Activated naive CD4-positive, alpha-beta T cell treated with anti-CD3 and anti-CD28 coated beads, Interleukin-2, amount 50 U/mL, for 72 hours (primary cell): ENCODE measurements around the gene AP1S1. TPM values are rescaled to one million over a fixed set of nuclear protein-coding genes. Genes with fewer than 3 reads are reported as not detected.
"Not testable (repeated sequence)": the region's sequence is repeated elsewhere in the genome, so short reads cannot be mapped to it uniquely, and the experiment has no call there.

ENCODE experiments used
- ATAC-seq, 2 donors: fragments of 150-1000 bp; cut with Tn5 transposase; 2 replicates each; pipeline ENCODE4 v1.10.0; 2021; ENCODE audit warnings: mild to moderate bottlenecking in 2 of 2, moderate library complexity in 2 of 2
- DNase-seq, 2 donors: peaks; one replicate each; pipeline ENCODE4 v3.0.0; 2021 to 2022; ENCODE audit warnings: low spot score in 2 of 2
- H3K27ac Mint-ChIP-seq, 2 donors: one replicate each; pipeline ENCODE4 v1.8.0; 2022; ENCODE audit warnings: mild to moderate bottlenecking in 2 of 2, mixed read lengths in 2 of 2
- H3K36me3 Mint-ChIP-seq, 2 donors: one replicate each; pipeline ENCODE4 v1.8.0; 2022; ENCODE audit warnings: mixed read lengths in 2 of 2
- H3K9me3 Mint-ChIP-seq, 2 donors: one replicate each; pipeline ENCODE4 v1.8.0; 2022; ENCODE audit warnings: mixed read lengths in 2 of 2
- total RNA-seq, 2 donors: library from RNA; stranded (reverse); gene quantifications; one replicate each; pipeline ENCODE4 v1.2.3, GENCODE V29; 2022

The AP1S1 gene
- total RNA-seq, 2 donors from 2014 or later, result 26.3 to 48.2 TPM

- no peaks in the 10 kb centered on the region for H3K36me3 Mint-ChIP-seq
- ATAC-seq (no peak), DNase-seq (no peak)
- no peaks in the 10 kb centered on the region for H3K9me3 Mint-ChIP-seq
- peak overlapping the region; percentile 75 to 87 for H3K27ac Mint-ChIP-seq
Measured at GRCh38 chr7:101121991-101122932, 32.0 kb upstream of the AP1S1 start.

- Mint-ChIP-seq H3K9me3 (no peaks in the 10 kb centered on the region), H3K36me3 (no peaks in the 10 kb centered on the region), H3K27ac (peak overlapping the region in 1 of 2 donors; percentile 75)
- ATAC-seq, result no peak
- DNase-seq, result no peak
Measured at GRCh38 chr7:101122933-101123702, 31.2 kb upstream of the AP1S1 start.

- ATAC-seq, result no peak
Measured at GRCh38 chr7:101123703-101124068, 30.6 kb upstream of the AP1S1 start.

GRCh38 chr7:101124376-101125056 lies 29.8 kb upstream of the AP1S1 start:
- peak overlapping the region; percentile 54 to 55 for H3K27ac Mint-ChIP-seq

More at GRCh38 chr7:101123703-101124068, 30.6 kb upstream of the AP1S1 start:
- Mint-ChIP-seq H3K27ac (peak overlapping the region in 1 of 2 donors; percentile 75), H3K36me3 (no peaks in the 10 kb centered on the region), H3K9me3 (no peaks in the 10 kb centered on the region)
- DNase-seq, result no peak

GRCh38 chr7:101125989-101126650 lies 28.2 kb upstream of the AP1S1 start:
- no peaks in the 10 kb centered on the region for H3K36me3 Mint-ChIP-seq
- no peaks in the 10 kb centered on the region for H3K9me3 Mint-ChIP-seq
- H3K27ac Mint-ChIP-seq, result peak overlapping the region in 1 of 2 donors; percentile 51
- ATAC-seq (peak; percentile 9 to 57), DNase-seq (no peak)

More at GRCh38 chr7:101124376-101125056, 29.8 kb upstream of the AP1S1 start:
- Mint-ChIP-seq H3K9me3 (no peaks in the 10 kb centered on the region), H3K36me3 (no peaks in the 10 kb centered on the region)
- ATAC-seq, result peak; percentile 58 to 69
- DNase-seq, result no peak

- Mint-ChIP-seq H3K27ac (peak within 1 kb of the TSS in 1 of 2 donors; percentile 51), H3K9me3 (no peaks in the 10 kb centered on the region), H3K36me3 (no peaks in the 10 kb centered on the region)
- ATAC-seq (peak; percentile 74 to 78), DNase-seq (peak; percentile 43 to 64)
Measured at GRCh38 chr7:101126651-101127459, 27.4 kb upstream of the AP1S1 start, which contains the start of gene SERPINE1. TSS of gene SERPINE1 (plus strand) at chr7:101127104. CDS start at chr7:101128394, 1,290 bp downstream.

- no peaks in the 10 kb centered on the region for H3K36me3 Mint-ChIP-seq
Measured at GRCh38 chr7:101127460-101128039, 26.7 kb upstream of the AP1S1 start.

GRCh38 chr7:101128040-101128834 lies 26.0 kb upstream of the AP1S1 start:
- Mint-ChIP-seq H3K36me3 (no peaks in the 10 kb centered on the region), H3K27ac (no peak overlapping the region), H3K9me3 (no peaks in the 10 kb centered on the region)
- DNase-seq, result no peak
- no peak for ATAC-seq

More at GRCh38 chr7:101127460-101128039, 26.7 kb upstream of the AP1S1 start:
- Mint-ChIP-seq H3K27ac (no peak overlapping the region), H3K9me3 (no peaks in the 10 kb centered on the region)
- ATAC-seq (no peak), DNase-seq (no peak)

GRCh38 chr7:101129603-101130117 lies 24.6 kb upstream of the AP1S1 start:
- Mint-ChIP-seq H3K9me3 (no peaks in the 10 kb centered on the region), H3K27ac (peak overlapping the region in 1 of 2 donors; percentile 82), H3K36me3 (no peaks in the 10 kb centered on the region)
- no peak for DNase-seq
- no peak for ATAC-seq

GRCh38 chr7:101132626-101133600 lies 21.4 kb upstream of the AP1S1 start:
- not testable (repeated sequence) for H3K36me3 Mint-ChIP-seq, H3K9me3 Mint-ChIP-seq, DNase-seq, H3K27ac Mint-ChIP-seq, ATAC-seq

GRCh38 chr7:101133621-101134398 lies 20.5 kb upstream of the AP1S1 start:
- no peak for DNase-seq
- Mint-ChIP-seq H3K36me3 (no peaks in the 10 kb centered on the region), H3K9me3 (no peaks in the 10 kb centered on the region), H3K27ac (no peak overlapping the region)
- ATAC-seq, result no peak

GRCh38 chr7:101134399-101134980 lies 19.8 kb upstream of the AP1S1 start:
- Mint-ChIP-seq H3K27ac (no peak overlapping the region), H3K9me3 (no peaks in the 10 kb centered on the region), H3K36me3 (no peaks in the 10 kb centered on the region)
- ATAC-seq (no peak), DNase-seq (no peak)
